ENCODE results near the gene MICAL3. TPM values are rescaled to one million over a fixed set of nuclear protein-coding genes. Genes with fewer than 3 reads are reported as not detected.

MICAL3 gene
- total RNA-seq, 4 donors from 2014 or later, result 84.2 to 290 (median 151) TPM

DNA sequence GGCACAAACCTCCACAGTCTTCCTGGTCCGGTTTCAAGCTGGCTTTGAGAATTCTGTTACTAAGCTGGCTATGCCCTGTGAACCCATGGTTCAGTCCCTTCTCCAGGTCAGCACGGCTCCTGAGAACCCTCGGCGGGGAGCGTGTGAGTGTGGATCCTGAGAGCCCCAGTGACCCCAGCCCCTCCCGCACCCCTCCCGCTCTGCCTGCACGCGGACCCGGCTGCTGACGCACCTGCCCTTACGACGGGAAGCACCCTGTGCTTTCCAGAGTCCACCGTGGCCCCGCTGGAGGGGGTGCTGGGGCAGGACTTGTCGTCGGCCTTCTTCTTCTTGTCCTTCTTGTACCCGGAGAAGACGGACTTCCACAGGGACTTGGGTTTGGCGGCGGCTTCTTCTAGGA lies 207.3 kb downstream of the MICAL3 start:
- H3K4me1 ChIP-seq, result no peaks in the 10 kb centered on the region
- H3K9me3 ChIP-seq, result no peaks in the 10 kb centered on the region
- H3K4me3 ChIP-seq, result no peak overlapping the region
- 95% methylated on average over 21 of the region's 21 CpGs; no CpG with 5 or more reads in 1 of the 2 donors for WGBS, 2 donors (ENCODE audit: low coverage in 1 of 2)
- in situ Hi-C loops (cut with MboI; ENCODE audit: low pct_ligation_motif_present in 1 of 4, low pct_unique_long_range_greater_than_20kb in 1 of 4, low sequenced_read_pairs in 3 of 4) (no loop called here), intact Hi-C loops (cut with DNase I; ENCODE audit: low total_unique reads) (no loop called here)
- H3K27me3 ChIP-seq, result no peaks in the 10 kb centered on the region
- TF ChIP-seq EP300 (IDR thresholded peaks at IDR 0.05; ENCODE audit: low read depth) (no peak), POLR2AphosphoS5 (IDR thresholded peaks at IDR 0.05) (no peak), POLR2A (IDR thresholded peaks at IDR 0.05) (no peak)
- TF ChIP-seq, protein P1, sequence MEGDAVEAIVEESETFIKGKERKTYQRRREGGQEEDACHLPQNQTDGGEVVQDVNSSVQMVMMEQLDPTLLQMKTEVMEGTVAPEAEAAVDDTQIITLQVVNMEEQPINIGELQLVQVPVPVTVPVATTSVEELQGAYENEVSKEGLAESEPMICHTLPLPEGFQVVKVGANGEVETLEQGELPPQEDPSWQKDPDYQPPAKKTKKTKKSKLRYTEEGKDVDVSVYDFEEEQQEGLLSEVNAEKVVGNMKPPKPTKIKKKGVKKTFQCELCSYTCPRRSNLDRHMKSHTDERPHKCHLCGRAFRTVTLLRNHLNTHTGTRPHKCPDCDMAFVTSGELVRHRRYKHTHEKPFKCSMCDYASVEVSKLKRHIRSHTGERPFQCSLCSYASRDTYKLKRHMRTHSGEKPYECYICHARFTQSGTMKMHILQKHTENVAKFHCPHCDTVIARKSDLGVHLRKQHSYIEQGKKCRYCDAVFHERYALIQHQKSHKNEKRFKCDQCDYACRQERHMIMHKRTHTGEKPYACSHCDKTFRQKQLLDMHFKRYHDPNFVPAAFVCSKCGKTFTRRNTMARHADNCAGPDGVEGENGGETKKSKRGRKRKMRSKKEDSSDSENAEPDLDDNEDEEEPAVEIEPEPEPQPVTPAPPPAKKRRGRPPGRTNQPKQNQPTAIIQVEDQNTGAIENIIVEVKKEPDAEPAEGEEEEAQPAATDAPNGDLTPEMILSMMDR (IDR thresholded peaks at IDR 0.05), result no peak
- no peak for DNase-seq
- peaks cover 0 to 35% (median 7%) of the 10 kb centered on the region in 4 donors for H3K36me3 ChIP-seq
- H3K27ac ChIP-seq, result no peak overlapping the region

DNA sequence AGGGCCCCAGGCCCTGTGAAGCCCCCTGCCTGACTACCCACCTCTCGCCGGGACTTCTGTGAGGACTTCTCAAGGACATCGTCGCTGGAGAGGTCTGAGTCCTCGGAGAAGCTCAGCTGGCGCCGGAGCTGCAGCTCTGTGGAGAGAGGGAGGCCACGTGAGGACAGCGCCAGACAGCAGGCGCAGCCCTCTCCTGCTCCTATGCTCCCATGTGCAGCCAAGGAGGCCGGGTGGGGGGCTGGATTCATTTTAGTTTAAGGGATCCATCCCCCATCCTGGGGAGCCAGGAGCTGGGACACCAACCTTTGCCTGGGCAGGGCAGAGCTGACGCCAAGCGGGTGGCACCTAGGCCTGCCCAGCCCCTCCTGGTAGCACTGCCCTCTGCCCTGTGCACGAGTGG lies 207.7 kb downstream of the MICAL3 start:
- WGBS, 2 donors (ENCODE audit: low coverage in 1 of 2), result 88% methylated on average over 14 of the region's 14 CpGs; no CpG with 5 or more reads in 1 of the 2 donors
- H3K4me3 ChIP-seq, result no peak overlapping the region
- in situ Hi-C loops (cut with MboI; ENCODE audit: low pct_ligation_motif_present in 1 of 4, low pct_unique_long_range_greater_than_20kb in 1 of 4, low sequenced_read_pairs in 3 of 4) (no loop called here), intact Hi-C loops (cut with DNase I; ENCODE audit: low total_unique reads) (no loop called here)
- TF ChIP-seq EP300 (IDR thresholded peaks at IDR 0.05; ENCODE audit: low read depth), result no peak
- TF ChIP-seq POLR2AphosphoS5 (IDR thresholded peaks at IDR 0.05), result no peak
- no peak for TF ChIP-seq POLR2A (IDR thresholded peaks at IDR 0.05)
- TF ChIP-seq, protein P1 (IDR thresholded peaks at IDR 0.05), result no peak
- peaks cover 0 to 35% (median 7%) of the 10 kb centered on the region in 4 donors for H3K36me3 ChIP-seq
- H3K9me3 ChIP-seq, result no peaks in the 10 kb centered on the region
- H3K27me3 ChIP-seq, result no peaks in the 10 kb centered on the region
- DNase-seq, result no peak
- no peak overlapping the region for H3K27ac ChIP-seq
- H3K4me1 ChIP-seq, result peaks cover 0 to 2% (median under 1%) of the 10 kb centered on the region in 4 donors

DNA sequence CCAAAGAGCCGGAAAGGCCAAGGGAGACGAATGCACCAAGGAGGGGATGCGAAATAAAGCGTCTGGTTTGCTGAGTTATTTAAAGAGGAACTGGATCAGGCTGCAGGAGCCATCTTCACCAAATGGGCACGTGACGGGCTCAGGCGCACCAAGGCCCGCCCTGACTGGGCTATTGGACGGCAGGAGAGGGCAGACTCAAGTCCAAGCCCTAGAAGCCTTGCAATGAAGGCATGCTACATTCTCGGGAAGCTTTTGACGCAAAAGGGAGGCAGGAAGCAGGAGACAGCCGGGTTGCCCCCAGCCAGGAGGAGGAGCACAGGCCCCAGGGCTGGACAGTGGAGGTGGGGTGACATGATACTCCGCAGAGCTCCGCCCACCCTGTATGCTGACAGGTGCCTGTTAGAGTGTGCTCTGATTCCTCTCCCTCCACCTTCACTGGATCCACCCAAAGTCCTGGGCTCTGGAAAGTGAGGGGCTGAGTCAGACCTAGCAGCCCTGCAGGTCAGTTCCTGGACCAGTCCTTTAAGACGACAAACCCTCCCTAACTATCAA lies 208.6 kb downstream of the MICAL3 start:
- Histone ChIP-seq H3K4me3 (no peak overlapping the region), H3K27ac (no peak overlapping the region), H3K36me3 (peaks cover 0 to 35% (median 7%) of the 10 kb centered on the region in 4 donors), H3K27me3 (no peaks in the 10 kb centered on the region), H3K4me1 (peaks cover 0 to 8% (median 7%) of the 10 kb centered on the region in 4 donors), H3K9me3 (no peaks in the 10 kb centered on the region)
- WGBS, 2 donors (ENCODE audit: low coverage in 1 of 2), result 91 to 95% methylated on average over 8 to 15 of the region's 15 CpGs
- DNase-seq, result no peak
- TF ChIP-seq, protein P1 (IDR thresholded peaks at IDR 0.05), result no peak
- TF ChIP-seq POLR2AphosphoS5 (IDR thresholded peaks at IDR 0.05), result no peak
- no peak for TF ChIP-seq POLR2A (IDR thresholded peaks at IDR 0.05)
- no peak for TF ChIP-seq EP300 (IDR thresholded peaks at IDR 0.05; ENCODE audit: low read depth)
- intact Hi-C loops (cut with DNase I; ENCODE audit: low total_unique reads) (no loop called here), in situ Hi-C loops (cut with MboI; ENCODE audit: low pct_ligation_motif_present in 1 of 4, low pct_unique_long_range_greater_than_20kb in 1 of 4, low sequenced_read_pairs in 3 of 4) (no loop called here)

DNA sequence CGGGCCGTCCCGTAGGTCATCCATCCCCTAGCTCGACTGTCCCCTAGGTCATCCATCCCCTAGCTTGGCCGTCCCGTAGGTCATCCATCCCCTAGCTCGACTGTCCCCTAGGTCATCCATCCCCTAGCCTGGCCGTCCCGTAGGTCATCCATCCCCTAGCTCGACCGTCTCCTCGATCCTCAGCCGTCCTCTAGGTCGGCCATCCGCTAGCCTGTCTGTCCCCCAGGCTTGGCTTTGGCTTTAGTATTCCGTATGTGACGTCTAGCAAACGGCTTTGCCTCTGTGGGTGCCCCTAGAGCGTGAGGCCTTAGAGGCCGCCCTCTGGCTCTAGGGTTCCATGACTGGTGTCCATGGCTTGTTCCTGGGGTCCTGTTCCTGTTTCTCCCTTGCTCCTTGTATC lies 209.5 kb downstream of the MICAL3 start:
- WGBS, 2 donors (ENCODE audit: low coverage in 1 of 2), result 91 to 93% methylated on average over 6 to 20 of the region's 20 CpGs
- intact Hi-C loops (cut with DNase I; ENCODE audit: low total_unique reads) (no loop called here), in situ Hi-C loops (cut with MboI; ENCODE audit: low pct_ligation_motif_present in 1 of 4, low pct_unique_long_range_greater_than_20kb in 1 of 4, low sequenced_read_pairs in 3 of 4) (no loop called here)
- H3K4me3 ChIP-seq, result no peak overlapping the region
- H3K36me3 ChIP-seq, result peaks cover 0 to 35% (median 7%) of the 10 kb centered on the region in 4 donors
- no peaks in the 10 kb centered on the region for H3K27me3 ChIP-seq
- TF ChIP-seq EP300 (IDR thresholded peaks at IDR 0.05; ENCODE audit: low read depth) (no peak), POLR2A (IDR thresholded peaks at IDR 0.05) (no peak), POLR2AphosphoS5 (IDR thresholded peaks at IDR 0.05) (no peak)
- TF ChIP-seq, protein P1 (IDR thresholded peaks at IDR 0.05), result no peak
- no peak overlapping the region for H3K27ac ChIP-seq
- peaks cover 0 to 12% (median 8%) of the 10 kb centered on the region in 4 donors for H3K4me1 ChIP-seq
- H3K9me3 ChIP-seq, result no peaks in the 10 kb centered on the region
- DNase-seq, result no peak
